GM12864 (cell line): Measurements from ENCODE around the gene MAP9.

Source experiments
- DNase-seq: peaks from one replicate; pipeline ENCODE4 v3.0.0-alpha.2; 2011; ENCODE audit warnings: low read depth
- H3K4me3 ChIP-seq: 2 replicates; pipeline ENCODE4 v1.5.1; 2011; ENCODE audit warnings: mild to moderate bottlenecking, low read depth, low read length, control low read depth
- CTCF ChIP-seq: IDR thresholded peaks from 2 replicates; pipeline ENCODE4 v1.5.1; 2011; ENCODE audit warnings: low read depth, mild to moderate bottlenecking, moderate library complexity, low read length, control low read depth, inconsistent platforms; ENCODE audit errors: missing control alignments

The MAP9 gene

GRCh38 chr4:155353923-155354540 is 22.7 kb downstream of the MAP9 start:
- peak; percentile 81 for TF ChIP-seq CTCF
- peak; percentile 15 for DNase-seq
- H3K4me3 ChIP-seq = no peak overlapping the region

GRCh38 chr4:155342142-155342541 is 34.6 kb downstream of the MAP9 start:
- DNase-seq = no peak
- TF ChIP-seq CTCF = no peak
- H3K4me3 ChIP-seq = no peak overlapping the region

- TF ChIP-seq CTCF = no peak
- DNase-seq = no peak
- no peak overlapping the region for H3K4me3 ChIP-seq
Measured at GRCh38 chr4:155339999-155340398, 36.8 kb downstream of the MAP9 start.

- no peak for TF ChIP-seq CTCF
- no peak overlapping the region for H3K4me3 ChIP-seq
- DNase-seq = no peak
Measured at GRCh38 chr4:155339588-155339987, 37.2 kb downstream of the MAP9 start.

GRCh38 chr4:155338196-155338595 is 38.6 kb downstream of the MAP9 start:
- no peak for TF ChIP-seq CTCF
- DNase-seq = no peak
- no peak overlapping the region for H3K4me3 ChIP-seq

- no peak for TF ChIP-seq CTCF
- H3K4me3 ChIP-seq = no peak overlapping the region
- DNase-seq = no peak
Measured at GRCh38 chr4:155336242-155336641, 40.5 kb downstream of the MAP9 start.

- TF ChIP-seq CTCF = no peak
Measured at GRCh38 chr4:155331478-155331877, 45.3 kb downstream of the MAP9 start.

More at GRCh38 chr4:155331478-155331877, 45.3 kb downstream of the MAP9 start:
- no peak overlapping the region for H3K4me3 ChIP-seq
- no peak for DNase-seq
